GM18909 (cell line): ENCODE data around the gene RUNX3.
"Not testable (repeated sequence)": the region's sequence is repeated elsewhere in the genome, so short reads cannot be mapped to it uniquely, and the experiment has no call there.

Experiments used
- ATAC-seq: cut with Tn5 transposase; IDR thresholded peaks from one replicate; pipeline ENCODE4 v1.9.1; 2021; ENCODE audit warnings: mild to moderate bottlenecking; ENCODE audit not compliant: unreplicated experiment, poor library complexity

Gene RUNX3

DNA sequence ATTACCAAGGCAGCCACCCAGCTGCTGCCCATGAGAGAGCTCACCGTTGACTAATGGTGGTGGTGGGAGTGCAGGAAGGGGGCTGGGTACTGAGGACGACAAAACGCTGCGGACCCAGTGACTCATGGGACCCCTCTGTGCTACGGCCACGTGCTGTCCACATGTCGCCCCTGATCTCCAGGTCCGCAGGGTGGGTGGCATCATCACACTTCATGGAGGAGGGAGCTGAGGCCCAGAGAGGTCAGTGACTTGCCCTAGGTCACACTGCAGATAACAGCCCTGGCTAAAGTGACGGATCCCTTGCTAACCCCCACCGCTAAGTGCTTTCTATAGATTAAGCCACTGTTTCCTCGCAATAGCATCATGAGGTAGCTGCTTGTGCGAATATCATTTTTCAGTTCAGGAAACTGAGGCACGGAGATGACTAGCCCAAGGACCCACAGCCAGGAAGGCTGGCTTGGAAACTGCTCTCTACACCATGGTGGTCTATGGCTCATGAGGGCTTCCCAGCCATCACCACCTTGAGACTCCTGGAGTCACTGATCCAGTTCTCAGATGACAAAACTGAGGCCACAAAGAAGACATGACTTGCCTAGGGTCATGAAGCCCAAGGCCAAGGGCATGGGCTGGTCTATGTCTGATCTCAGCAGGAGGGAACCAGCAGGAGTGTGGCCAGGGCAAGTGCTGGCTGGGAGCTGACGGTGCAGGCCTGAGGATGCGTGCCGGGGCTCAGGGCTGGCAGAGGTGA, 12.6 kb downstream of the RUNX3 start:
- ATAC-seq: no peak

GRCh38 chr1:24915816-24916602, 14.1 kb downstream of the RUNX3 start:
- ATAC-seq: no peak

DNA sequence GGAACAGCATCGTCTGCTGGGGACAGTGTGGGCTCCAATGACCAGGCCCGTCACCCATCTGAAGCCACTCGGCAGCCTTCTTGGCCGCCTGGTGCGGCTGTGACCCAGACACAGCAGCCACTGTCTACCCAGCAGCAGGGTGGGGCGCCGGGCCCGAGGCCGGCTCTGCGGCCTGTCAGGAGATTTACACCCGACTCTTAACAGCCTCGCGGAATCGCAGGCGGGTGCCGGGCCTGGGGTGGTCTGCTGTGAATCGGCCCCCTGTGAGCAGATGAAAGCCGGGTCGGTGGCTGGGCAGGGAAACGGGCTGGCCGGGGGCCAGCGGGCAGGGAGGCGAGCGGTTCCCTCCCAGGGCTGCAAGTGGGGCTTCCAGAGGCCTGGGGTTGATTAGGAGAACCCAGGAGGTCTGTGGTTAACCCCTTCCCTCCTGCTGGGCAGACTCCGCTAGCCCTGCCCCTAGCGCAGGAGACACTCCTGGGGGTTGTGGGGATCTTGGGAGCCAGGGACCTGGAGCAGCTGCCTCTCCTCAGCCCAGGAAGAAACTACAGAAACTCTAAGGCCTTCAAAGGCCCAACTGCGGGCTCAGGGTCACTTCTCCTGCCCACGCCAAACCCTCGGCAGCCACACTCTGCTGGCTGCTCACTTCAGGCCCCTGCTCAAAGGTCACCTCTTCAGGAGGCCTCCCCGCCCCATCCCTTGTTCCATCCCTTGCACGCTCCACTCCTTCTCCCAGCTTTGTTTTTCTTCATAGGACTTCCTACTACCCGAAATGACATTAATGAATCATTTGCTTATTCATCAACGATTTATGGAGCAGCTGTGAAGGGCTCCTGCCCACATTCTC, 15.6 kb downstream of the RUNX3 start:
- ATAC-seq: no peak

GRCh38 chr1:24913616-24914225, 16.4 kb downstream of the RUNX3 start:
- no peak for ATAC-seq

DNA sequence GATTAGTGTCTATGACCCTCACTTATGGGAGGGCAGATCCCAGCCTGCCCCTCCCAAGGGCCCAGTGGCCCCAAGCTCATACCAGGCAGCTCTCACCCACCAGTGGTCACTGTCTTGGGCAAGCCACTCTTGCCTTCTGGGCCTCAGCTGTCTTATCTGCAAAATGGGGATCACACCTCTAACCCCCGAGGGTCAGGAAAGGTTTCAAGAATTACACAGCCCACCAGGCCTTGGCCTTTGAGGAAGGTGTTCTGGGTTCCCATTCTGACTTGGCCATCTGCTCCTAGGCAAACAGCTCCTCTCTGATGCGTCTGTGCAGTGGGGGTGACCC, 16.8 kb downstream of the RUNX3 start:
- ATAC-seq: no peak

GRCh38 chr1:24912376-24913273, 17.5 kb downstream of the RUNX3 start:
- ATAC-seq: no peak

DNA sequence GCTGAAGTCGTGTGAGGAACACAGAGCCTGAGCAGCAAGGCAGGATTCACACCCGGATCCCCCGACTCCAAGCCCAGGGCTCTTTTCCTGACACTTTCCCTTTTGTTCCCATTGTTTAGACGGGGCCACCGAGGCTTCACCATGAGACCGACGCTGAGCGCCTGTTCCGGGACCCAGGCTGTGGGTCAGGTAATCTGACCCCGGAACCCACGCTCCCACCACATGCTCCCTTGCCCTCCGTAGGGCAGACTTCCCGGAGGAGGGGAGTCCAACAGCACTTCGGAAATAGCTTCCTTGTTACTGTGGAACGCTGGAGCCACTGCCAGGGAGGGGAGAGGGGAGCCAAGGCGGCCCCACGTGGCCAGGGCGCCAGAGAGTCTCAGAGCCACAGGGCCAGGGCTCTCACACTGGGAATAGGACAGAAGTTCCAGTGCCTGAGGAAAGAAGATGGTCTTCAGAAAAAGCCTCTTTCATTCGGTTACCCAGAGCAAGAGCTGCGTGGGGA, 18.4 kb downstream of the RUNX3 start:
- no peak for ATAC-seq

GRCh38 chr1:24910751-24911650, 19.1 kb downstream of the RUNX3 start:
- ATAC-seq: no peak

DNA sequence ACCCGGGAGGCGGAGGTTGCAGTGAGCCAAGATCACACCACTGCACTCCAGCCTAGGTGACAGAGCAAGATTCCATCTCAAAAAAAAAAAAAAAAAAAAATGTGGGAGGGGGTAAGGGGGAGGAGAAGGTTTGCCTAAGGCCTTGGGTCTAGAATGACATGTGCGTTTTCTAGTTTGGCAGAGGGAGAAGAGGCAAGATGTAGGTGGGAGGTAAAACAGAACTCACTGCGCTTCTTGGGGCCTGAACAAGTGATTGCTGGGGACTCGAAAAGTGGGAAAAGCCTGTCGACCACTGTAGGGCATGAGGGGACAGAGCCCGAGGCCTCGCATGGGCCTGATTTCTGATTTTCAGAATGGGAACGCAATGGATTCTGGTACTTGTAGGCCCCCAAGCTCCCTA, 19.9 kb downstream of the RUNX3 start:
- no peak for ATAC-seq

DNA sequence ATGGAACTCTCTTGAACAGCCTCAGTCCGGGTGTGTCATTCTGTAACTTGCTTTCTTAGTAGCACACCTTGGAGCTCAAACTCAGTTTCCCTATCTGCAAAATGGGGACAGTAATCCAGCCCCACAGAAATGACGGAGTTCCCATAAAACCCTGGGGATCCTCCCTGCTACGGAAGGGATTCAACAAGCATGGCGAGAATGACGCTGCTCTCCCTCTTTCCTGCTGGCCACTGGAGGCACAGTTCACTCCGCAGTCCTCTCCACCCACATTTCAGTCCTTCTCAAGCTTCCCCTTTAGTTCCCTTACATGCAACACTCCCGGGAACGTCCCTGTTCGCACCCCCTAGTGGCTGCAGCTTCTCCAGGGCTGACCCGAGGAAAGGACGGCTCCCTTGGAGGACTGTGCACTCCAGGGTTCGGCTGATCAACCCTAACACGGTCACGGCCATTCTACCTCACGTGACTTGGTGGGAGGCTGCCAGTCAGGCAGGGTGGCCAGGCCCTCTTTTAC, 20.6 kb downstream of the RUNX3 start:
- no peak for ATAC-seq

GRCh38 chr1:24908591-24909259, 21.4 kb downstream of the RUNX3 start:
- no peak for ATAC-seq

DNA sequence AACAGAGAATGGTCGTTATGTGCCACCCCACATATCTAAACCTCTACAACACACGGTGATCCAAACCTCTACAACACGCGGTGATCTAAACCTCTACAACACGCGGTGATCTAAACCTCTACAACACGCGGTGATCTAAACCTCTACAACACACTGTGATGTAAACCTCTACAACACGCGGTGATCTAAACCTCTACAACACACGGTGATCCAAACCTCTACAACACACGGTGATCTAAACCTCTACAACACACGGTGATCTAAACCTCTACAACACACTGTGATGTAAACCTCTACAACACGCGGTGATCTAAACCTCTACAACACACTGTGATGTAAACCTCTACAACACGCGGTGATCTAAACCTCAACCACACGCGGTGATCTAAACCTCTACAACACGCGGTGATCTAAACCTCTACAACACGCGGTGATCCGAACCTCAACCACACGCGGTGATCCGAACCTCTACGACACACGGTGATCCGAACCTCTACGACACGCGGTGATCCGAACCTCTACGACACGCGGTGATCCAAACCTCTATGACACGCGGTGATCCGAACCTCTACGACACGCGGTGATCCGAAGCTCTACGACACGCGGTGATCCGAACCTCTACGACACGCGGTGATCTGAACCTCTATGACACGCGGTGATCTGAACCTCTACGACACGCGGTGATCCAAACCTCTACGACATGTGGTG, 22.3 kb downstream of the RUNX3 start:
- not testable (repeated sequence) for ATAC-seq

GRCh38 chr1:24906760-24907490, 23.2 kb downstream of the RUNX3 start:
- ATAC-seq: no peak

- ATAC-seq: no peak
Observed at GRCh38 chr1:24905979-24906720, 23.9 kb downstream of the RUNX3 start.

DNA sequence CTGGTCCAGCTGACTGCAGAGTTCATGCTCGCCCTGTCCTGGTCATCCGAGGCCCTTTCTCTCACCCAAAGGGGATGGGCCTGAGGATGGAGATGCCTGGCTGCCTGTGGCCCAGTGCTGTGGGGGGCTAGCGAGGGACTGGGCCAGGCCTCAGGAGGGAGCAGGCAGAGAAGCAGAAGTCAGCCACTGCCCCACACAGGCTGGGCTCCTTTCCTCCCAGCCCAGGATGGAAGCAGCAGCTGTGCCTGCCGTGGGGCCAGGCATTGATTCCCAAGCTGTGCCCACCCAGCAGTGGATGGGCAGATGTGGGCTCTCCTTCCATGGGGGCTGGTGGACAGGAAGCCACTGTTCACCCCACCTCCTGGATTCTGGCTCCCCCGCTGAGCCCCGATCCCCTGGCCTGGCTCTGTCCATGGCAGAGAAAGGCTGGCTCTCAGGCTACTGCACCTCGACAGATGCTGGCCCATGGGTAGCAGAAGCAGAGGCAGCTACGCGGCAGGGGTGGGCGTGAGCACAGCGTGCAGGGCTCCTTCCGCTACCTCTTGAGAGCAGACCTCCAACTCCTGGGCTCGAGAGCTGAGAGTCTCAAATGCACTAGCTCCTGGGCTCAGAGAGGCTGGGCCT, 24.6 kb downstream of the RUNX3 start:
- no peak for ATAC-seq
